ENCODE data around the gene LHFPL4. TPM values are rescaled to one million over a fixed set of nuclear protein-coding genes. Genes with fewer than 3 reads are reported as not detected.

Gene LHFPL4
- total and polyA plus RNA-seq, 2 of the 4 experiments (the other 2 are of a cell fraction) = not detected

DNA sequence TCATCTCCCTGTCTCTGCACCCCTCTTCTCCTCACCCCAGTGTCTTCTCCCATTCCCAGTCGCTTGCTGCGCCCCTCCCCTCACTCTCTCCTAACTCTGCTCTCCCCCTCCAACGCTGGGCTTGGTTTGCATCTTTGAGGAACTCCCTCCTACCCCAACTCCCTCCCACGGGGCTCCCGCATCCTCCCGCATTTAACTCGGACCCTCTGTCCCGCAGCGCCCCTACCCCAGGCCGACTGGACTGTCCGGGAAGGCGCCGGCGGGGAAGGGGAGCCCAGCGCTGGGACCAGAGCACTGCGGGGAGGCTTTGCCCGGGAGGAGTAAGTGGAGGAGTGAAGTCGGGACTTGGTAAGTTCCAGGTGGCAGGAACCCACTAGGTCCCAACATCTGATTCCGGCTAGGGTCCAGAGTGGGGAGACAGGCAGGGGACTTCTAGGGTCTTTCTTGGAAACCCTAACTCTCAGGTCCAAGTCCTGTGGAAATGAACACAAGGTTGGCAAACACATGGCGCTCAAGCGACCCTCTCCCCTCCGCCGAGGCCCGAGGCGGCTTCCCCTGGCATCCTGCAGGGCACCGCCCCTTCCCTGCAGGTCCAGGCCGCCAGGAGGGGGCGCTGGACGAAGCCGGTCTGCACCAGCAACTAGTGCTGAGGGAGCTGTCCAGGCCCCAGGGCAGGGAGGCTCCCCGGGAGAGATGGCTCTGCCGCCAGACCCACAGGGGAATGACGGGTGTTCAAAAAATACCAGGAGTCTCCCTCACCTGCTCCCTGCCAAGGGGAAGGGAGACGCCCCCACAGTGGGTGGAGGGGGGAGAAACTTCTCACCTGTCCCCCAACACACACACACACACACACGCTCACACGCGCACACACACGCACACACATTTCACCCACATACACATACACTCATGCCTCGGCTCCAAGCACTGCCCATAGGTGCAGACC, 53.2 kb downstream of the LHFPL4 start:
- Histone ChIP-seq H3K79me1 (ENCODE audit: low read depth in 1 of 2, low read length in 2 of 2) (no peaks in the 10 kb centered on the region), H2BK5ac (ENCODE audit: low read depth, low read length, poor library complexity, severe bottlenecking) (no peak overlapping the region), H3K14ac (replicated peaks; ENCODE audit: low read depth, low read length) (no peak overlapping the region), H4K8ac (ENCODE audit: low read depth in 2 of 2, low read length in 2 of 2) (no peak overlapping the region), H3K9me1 (ENCODE audit: insufficient read depth, low read length) (peaks cover 5% of the 10 kb centered on the region; the same call in 1 of the 2 replicates), H3K27me3 (ENCODE audit: control insufficient read depth, insufficient read depth, low read length) (peaks cover 3% of the 10 kb centered on the region; the same call in 1 of the 2 replicates), H2BK20ac (ENCODE audit: low read depth, low read length) (no peak overlapping the region), H3K9me3 (ENCODE audit: control insufficient read depth, insufficient read depth, low read length) (no peaks in the 10 kb centered on the region), H3K36me3 (ENCODE audit: control insufficient read depth, insufficient read depth, low read length) (no peaks in the 10 kb centered on the region), H3K4ac (ENCODE audit: low read depth, low read length) (no peak overlapping the region), H3K9ac (ENCODE audit: low read depth, low read length) (no peak overlapping the region), H3K4me3 (ENCODE audit: insufficient read depth, low read depth, low read length) (no peak overlapping the region), H2AK9ac (replicated peaks; ENCODE audit: low read depth, low read length, poor library complexity) (peak overlapping the region; percentile 23), H4K91ac (ENCODE audit: insufficient read depth, low read depth, low read length) (no peak overlapping the region), H4K20me1 (ENCODE audit: insufficient read depth, low read length) (peaks cover 3% of the 10 kb centered on the region; the same call in 1 of the 2 replicates), H3K4me1 (ENCODE audit: control insufficient read depth, insufficient read depth, low read length) (peaks cover 5% of the 10 kb centered on the region), H2BK15ac (ENCODE audit: low read depth, low read length) (no peak overlapping the region), H2BK120ac (ENCODE audit: low read depth, low read length) (no peak overlapping the region), H3K56ac (ENCODE audit: extremely low read depth, insufficient read depth, low read length) (no peak overlapping the region), H2AFZ (replicated peaks; ENCODE audit: low read length, poor library complexity) (peak overlapping the region; percentile 76), H2AK5ac (ENCODE audit: low read depth, low read length) (no peak overlapping the region), H4K5ac (ENCODE audit: low read depth, low read length) (no peak overlapping the region), H3K18ac (ENCODE audit: low read depth, low read length) (no peak overlapping the region), H3K4me2 (ENCODE audit: low read depth, low read length) (peak overlapping the region; percentile 48; the same call in 1 of the 2 replicates), H3K23ac (ENCODE audit: low read depth, low read length) (no peak overlapping the region; the same call in 1 of the 2 replicates), H3K27ac (ENCODE audit: insufficient read depth, low read length) (no peak overlapping the region)
- peak; percentile 82 for ATAC-seq (ENCODE audit: low read depth)
- BruUV-seq (replicated peaks) = no TSS peak
- TF ChIP-seq POLR2A (IDR thresholded peaks at IDR 0.05; ENCODE audit: low read depth, low read length) (no peak), RAD21 (IDR thresholded peaks at IDR 0.05; ENCODE audit: low read length) (peak; percentile 24; the same call in 1 of the 2 replicates), CTCF (conservative IDR thresholded peaks at IDR 0.05; ENCODE audit: low read depth, low read length) (peak; percentile 75), SMC3 (IDR thresholded peaks at IDR 0.05; ENCODE audit: low read depth, low read length) (peak; percentile 28; the same call in 1 of the 2 replicates), MXI1 (IDR thresholded peaks at IDR 0.05; ENCODE audit: borderline replicate concordance, low read depth, low read length) (no peak)
- DNase-seq = peak; percentile 54
- WGBS, 2 experiments (ENCODE audit: extremely low coverage in 2 of 2, insufficient read length in 1 of 2) = 17% methylated on average over 3 of the region's 39 CpGs; no CpG with 5 or more reads in 1 of the 2 experiments
- intact Hi-C loops (cut with micrococcal nuclease) = no loop called here
- ChIA-PET POLR2A (ENCODE audit: unreplicated experiment) (no interaction called here), CTCF (interaction anchor here (0.6 to 1.0 kb wide), 2 partner anchors 8 to 10 kb away, joined by 3 read pairs; no protein-coding TSS in a partner anchor)
- dilution Hi-C loops (cut with HindIII; ENCODE audit: low sequenced_read_pairs, unreplicated experiment) = no loop called here
- in situ Hi-C loops (cut with MboI; ENCODE audit: low sequenced_read_pairs) = no loop called here
